RKO (cell line): ENCODE results near the gene ARFRP1.
A peak's percentile ranks its signal among the peaks of the same experiment; 100 is the strongest.
"Not testable (repeated sequence)": the region's sequence is repeated elsewhere in the genome, so short reads cannot be mapped to it uniquely, and the experiment has no call there.

Source experiments
- DNase-seq: peaks from one replicate; pipeline ENCODE4 v3.0.0-alpha.2; 2016; ENCODE audit warnings: low spot score

The ARFRP1 gene

DNA sequence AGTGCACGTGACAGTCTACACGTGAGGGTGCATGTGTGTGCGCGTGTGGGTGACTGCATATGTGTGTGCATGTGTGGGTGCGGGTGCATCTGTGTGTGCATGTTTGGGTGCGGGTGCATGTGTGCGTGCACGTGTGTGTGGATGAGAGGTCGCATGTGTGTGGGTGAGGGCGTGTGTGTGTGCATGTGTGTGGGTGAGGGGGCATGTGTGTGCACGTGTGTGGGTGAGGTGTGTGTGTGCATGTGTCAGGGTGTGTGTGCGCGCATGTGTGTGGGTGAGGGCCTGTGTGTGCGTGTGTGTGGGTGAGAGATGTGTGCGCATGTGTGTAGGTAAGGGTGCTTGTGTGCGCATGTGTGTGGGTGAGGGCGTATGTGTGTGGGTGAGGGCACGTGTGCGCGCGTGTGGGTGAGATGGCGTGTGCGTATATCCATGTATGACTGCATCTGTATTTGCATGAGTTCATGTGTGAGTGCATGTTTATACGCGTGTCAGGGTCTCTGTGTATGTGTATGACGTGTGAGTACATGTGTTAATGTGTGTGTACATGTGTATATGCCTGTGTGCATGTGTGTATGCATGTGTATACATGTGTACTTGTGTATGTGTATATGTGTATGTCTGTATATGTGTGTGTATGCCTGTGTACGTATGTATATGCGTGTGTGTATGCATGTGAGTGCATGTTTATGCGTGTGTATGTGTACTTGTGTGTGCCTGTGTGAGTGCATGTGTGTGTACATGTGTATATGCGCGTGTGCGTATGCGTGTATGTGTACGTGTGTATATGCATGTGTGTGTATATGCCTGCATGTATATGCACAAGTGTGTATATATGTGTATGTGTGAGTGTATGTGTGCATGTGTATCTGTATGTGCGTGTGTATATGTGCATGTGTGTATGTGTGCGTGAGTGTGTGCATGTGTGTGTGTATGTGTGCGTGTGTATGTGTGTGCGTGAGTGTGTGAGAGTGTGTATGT is 24.6 kb upstream of the ARFRP1 start:
- no peak for DNase-seq

GRCh38 chr20:63731410-63731809 is 23.6 kb upstream of the ARFRP1 start:
- DNase-seq = no peak

GRCh38 chr20:63730189-63730733 is 22.5 kb upstream of the ARFRP1 start:
- DNase-seq = not testable (repeated sequence)

DNA sequence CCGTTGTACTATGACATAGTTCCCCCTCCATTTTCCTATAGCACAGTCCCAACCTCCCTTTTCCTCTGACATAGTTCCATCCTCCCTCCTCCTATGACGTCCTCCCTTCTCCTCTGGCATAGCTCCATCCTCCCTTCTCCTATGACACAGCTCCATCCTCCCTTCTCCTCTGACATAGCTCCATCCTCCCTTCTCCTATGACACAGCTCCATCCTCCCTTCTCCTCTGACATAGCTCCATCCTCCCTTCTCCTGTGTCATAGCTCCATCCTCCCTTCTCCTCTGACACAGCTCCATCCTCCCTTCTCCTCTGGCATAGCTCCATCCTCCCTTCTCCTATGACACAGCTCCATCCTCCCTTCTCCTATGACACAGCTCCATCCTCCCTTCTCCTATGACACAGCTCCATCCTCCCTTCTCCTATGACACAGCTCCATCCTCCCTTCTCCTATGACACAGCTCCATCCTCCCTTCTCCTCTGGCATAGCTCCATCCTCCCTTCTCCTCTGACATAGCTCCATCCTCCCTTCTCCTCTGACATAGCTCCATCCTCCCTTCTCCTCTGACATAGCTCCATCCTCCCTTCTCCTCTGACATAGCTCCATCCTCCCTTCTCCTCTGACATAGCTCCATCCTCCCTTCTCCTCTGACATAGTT is 15.3 kb upstream of the ARFRP1 start:
- DNase-seq = not testable (repeated sequence)

DNA sequence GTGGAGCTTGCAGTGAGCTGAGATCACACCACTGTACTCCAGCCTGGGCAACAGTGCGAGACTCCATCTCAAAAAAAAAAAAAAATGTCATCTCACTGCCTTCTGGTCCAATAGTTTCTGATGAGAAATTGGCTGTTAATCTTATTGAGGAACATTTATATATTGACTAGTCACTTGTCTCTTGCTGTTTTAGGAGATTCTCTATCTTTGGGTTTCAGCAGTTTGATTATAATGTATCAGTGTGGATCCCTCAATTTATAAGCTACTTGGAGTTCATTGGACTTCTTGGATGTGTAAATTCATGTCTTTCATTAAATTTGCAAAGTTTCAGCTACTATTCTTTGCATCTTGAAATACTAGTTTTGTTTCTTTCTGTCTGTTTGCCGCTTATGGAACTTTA is 11.2 kb upstream of the ARFRP1 start:
- no peak for DNase-seq

- DNase-seq = no peak
Observed at GRCh38 chr20:63714858-63715257, 7.1 kb upstream of the ARFRP1 start.

- no peak for DNase-seq
Observed at GRCh38 chr20:63712191-63712590, 4.4 kb upstream of the ARFRP1 start.

DNA sequence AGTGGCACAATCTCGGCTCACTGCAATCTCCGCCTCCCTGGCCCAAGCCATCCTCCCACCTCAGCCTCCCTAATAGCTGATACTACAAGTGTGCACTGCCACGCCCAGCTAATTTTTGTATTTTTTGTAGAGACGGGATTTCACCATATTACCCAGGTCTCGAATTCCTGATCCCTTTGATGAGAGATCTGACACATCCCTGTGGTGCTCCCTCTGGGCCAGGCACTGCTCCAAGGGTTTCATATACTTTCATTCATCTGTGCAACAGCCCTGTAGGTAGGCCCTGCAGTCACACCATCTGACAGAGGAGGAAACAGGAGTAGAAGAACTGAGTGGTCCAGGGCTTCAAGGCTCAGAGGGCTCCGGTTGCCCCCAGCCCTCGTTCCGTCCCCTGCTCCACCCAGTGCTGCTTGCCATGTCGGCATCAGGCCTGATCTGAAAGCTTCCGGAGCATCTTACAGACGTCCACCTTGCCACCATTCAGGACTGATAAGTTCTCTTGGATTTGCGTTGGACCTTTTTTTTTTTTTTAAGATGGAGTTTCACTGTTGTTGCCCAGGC is 3.4 kb upstream of the ARFRP1 start:
- DNase-seq = no peak

DNA sequence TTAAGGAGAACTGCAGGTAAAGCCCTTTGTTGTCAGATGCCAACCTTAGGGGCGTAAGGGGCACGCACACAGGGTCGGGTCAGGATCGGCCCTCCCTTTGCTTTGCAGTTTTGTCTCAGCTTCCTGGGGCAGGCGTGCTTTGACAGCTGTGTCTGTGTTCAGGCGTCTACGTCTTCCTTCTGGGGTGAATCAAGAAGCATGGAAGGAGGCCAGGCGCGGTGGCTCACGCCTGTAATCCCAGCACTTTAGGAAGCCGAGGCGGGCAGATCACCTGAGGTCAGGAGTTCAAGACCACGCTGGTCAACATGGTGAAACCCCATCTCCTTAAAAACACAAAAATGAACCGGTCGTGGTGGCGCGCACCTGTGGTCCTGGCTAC is 1.4 kb upstream of the ARFRP1 start:
- DNase-seq = peak; percentile 63

GRCh38 chr20:63708301-63709148 is 749 bp upstream of the ARFRP1 start:
- DNase-seq = peak; percentile 47

DNA sequence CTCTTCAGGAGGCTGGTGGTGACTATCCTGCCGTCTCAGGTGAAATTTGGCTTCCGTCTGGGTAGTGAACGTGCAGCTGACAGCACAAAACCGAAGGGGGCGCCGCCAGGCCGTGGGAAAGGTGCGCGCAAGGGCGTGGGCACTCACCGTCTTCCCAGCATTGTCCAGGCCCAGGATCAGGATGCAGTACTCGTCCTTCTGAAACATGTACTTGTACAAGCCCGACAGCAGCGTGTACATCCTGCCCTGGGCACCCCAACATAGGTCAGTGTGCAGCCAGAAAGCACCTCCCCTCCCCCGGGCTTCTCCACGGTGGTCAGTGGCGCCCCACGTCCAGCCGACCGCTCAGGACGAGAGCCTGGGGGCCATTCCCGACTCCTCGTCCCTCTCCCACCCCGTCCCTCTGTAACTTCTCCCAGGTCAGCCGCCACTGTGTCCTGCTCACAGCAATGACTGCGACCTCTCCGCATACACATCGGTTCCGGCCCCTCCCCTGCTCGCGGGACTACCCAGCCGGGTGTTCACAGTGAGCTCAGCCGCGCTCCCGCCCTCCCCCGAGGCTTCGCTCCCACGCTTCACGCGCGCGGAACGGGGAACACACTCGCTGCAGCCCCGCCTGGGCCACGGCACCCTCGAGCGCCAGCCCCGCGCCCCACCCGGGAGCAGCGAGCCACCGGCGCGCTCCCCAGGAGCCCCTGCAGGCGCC is 771 bp downstream of the ARFRP1 start:
- DNase-seq = peak; percentile 75

- DNase-seq = no peak
Observed at GRCh38 chr20:63706027-63706695, 1.6 kb downstream of the ARFRP1 start.

DNA sequence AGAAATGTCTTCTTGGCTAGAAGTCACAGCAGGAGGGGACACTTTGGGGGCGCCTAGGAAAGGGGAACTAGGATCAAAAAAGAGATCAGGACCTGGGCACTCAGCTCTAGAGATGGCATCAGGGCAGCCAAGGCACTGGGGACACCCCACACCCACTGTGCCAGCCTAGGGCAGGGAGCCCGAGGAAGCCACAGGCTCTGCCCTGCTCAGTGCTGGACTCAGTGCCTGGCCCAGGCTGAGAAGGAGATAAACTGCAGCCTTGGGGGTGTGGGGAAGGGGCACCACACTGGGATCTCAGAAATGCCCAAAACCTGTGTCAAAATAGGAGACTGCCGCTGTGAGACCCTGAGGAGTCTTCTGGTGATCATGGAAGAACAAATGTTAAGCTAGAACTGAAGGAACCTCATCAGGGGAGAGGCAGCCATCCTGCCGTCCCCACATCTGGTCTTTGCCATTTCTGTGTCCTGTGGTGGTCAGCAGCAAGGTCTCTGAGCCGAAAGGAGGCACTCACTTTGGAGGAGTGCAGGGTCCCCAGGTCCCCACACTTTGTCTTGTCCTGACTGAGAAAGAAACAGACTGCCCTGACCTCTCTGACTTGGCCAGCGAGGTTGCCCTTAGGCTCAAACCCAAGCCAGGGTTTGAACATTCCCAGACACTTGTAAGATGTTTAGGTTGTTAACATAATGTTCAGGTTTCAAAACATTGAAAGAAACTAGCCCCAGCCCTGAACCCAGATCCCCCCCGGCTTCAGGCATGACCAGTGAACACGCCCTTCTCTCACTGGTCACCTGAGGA is 2.3 kb downstream of the ARFRP1 start:
- DNase-seq = no peak

DNA sequence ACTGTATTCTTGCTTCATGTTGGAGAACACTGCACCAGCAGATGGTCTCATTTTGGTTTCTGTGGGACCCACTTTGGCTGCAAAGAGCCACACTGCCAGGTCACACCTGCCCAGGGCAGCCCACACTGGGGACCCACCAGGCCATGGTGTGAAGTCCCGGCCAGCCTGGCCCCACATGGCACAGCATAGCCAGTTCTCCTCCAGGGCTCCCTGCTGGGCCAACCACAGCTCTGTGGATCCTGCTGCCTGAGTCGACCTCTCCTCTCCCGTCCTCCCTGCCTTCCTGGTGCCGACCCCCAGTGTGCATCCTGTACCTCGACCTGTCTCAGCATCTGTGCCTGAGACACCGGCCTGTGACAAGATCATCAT is 3.0 kb downstream of the ARFRP1 start:
- no peak for DNase-seq

GRCh38 chr20:63703976-63704748 is 3.6 kb downstream of the ARFRP1 start:
- no peak for DNase-seq

DNA sequence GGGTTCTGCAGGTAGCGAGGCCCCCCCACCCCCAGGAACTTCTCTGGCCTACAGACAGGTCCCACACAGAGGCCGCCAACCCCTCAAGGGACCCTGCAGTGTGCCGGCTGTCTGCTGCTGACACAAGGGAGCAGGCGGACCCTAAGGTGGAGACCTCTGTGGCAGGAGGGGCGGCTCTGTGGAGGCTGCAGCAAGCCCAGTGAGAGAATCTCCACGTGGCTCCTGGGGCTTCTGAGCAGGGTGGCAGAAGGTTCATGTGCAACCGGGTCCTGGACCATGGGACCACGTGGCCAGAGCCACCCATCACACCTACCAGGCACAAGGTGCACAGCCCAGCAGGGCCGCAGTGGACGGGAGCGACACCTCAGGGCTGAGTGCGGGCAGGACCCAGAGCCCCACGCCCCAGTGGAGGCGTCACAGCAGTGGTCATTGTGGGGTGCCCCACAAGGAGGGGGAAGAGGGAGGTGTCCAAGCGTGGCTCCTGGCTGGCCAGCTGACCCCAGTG is 4.3 kb downstream of the ARFRP1 start:
- DNase-seq = no peak

GRCh38 chr20:63702751-63703470 is 4.9 kb downstream of the ARFRP1 start:
- DNase-seq = no peak

DNA sequence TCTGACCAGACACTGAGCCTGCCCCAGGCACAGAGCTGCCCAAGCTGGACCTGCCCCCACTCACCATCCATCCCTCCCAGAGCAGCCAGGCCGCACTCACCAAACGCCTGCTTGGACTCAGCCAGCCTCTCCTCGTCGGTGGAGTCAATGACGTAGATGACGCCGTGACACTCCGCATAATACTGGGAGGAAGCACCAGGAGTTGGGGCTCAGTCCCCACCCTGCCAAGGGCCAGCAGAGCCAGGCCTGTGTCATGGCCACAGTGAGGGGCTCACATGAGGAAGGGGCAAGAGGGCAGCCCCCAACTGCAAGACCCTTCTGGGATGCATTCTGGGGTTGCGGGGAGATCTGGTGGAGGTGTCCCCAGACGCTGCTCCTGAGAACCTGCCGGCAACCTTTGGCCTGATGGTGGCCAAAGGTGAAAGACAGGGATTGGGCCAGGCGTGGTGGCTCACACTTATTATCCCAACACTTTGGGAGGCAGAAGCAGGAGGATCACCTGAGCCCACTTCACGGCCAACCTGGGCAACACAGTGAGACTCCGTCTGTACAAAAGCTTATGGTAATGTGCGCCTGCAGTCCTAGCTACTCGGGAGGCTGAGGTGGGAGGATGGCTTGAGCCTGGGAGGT is 5.6 kb downstream of the ARFRP1 start:
- no peak for DNase-seq
